Activated naive CD4-positive, alpha-beta T cell treated with anti-CD3 and anti-CD28 coated beads, Interleukin-2, amount 50 U/mL, for 24 hours (primary cell): ENCODE measurements around the gene TUBD1.
"Not testable (repeated sequence)": the region's sequence is repeated elsewhere in the genome, so short reads cannot be mapped to it uniquely, and the experiment has no call there.

Experiments used
- H3K27ac Mint-ChIP-seq: one replicate; pipeline ENCODE4 v1.8.0; 2021; ENCODE audit warnings: mild to moderate bottlenecking, mixed read lengths
- H3K27me3 Mint-ChIP-seq: one replicate; pipeline ENCODE4 v1.8.0; 2021; ENCODE audit warnings: mixed read lengths
- H3K36me3 Mint-ChIP-seq: one replicate; pipeline ENCODE4 v1.8.0; 2021; ENCODE audit warnings: mixed read lengths
- H3K4me1 Mint-ChIP-seq: one replicate; pipeline ENCODE4 v1.8.0; 2021; ENCODE audit warnings: mixed read lengths
- H3K4me3 Mint-ChIP-seq: one replicate; pipeline ENCODE4 v1.8.0; 2021; ENCODE audit warnings: mild to moderate bottlenecking, mixed read lengths
- H3K9me3 Mint-ChIP-seq: one replicate; pipeline ENCODE4 v1.8.0; 2021; ENCODE audit warnings: mixed read lengths

TUBD1 gene

DNA sequence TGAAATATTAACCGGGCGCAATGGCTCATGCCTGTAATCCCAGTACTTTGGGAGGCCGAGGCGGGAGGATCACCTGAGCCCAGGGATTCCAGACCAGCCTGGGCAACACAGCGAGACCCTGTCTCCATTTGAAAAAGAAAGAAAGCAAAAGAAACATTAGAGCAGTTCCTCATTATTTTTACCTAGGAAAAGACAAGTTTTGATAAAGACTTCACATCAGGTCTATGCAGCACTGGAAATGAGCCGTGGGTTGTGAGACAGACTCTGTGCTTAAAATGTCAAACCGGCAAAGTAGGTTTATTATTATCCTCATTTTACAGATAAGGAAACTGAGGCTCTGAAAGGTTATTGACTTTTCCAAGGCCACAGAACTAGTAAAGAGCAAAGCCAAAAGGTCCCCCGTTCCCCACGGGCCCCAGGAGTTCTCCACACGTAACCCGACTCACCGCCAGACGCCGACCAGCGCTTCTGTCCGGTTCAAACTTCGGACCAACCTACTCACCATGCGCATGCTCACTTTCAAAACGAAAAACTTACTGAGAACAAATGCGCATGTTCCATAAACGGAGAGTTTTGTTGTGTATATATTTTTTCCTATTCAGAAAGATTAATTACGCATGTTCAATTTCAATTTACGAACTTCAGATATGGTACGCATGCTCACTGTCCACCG is 356 bp downstream of the TUBD1 start:
- peak overlapping the region; percentile 99 for H3K27ac Mint-ChIP-seq
- no peaks in the 10 kb centered on the region for H3K27me3 Mint-ChIP-seq
- H3K36me3 Mint-ChIP-seq: peaks cover 13% of the 10 kb centered on the region
- peak overlapping the region; percentile 99 for H3K4me3 Mint-ChIP-seq
- peaks cover 66% of the 10 kb centered on the region for H3K4me1 Mint-ChIP-seq
- H3K9me3 Mint-ChIP-seq: no peaks in the 10 kb centered on the region

DNA sequence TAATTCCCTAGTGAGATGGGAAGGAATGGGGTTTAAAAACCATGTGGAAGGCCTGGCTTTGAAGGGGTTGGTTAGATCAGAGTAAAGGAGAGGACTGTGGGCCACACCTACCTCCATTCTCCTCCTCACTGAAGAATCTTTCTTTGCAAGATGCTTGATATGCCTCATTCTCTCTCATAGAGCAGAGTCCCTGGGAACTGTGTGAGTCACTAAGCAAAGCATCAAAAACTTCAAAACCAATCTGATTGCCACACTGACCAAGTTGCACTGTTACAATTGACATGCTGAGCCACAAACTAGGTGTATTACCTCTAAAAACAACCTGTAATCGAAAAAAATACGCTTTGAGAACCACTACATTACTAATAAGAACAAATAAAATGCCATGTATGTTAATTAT is 2.0 kb downstream of the TUBD1 start:
- Mint-ChIP-seq H3K4me3 (peak overlapping the region; percentile 71), H3K9me3 (no peaks in the 10 kb centered on the region), H3K27me3 (no peaks in the 10 kb centered on the region), H3K4me1 (peaks cover 58% of the 10 kb centered on the region), H3K27ac (peak overlapping the region; percentile 68), H3K36me3 (peaks cover 10% of the 10 kb centered on the region)

DNA sequence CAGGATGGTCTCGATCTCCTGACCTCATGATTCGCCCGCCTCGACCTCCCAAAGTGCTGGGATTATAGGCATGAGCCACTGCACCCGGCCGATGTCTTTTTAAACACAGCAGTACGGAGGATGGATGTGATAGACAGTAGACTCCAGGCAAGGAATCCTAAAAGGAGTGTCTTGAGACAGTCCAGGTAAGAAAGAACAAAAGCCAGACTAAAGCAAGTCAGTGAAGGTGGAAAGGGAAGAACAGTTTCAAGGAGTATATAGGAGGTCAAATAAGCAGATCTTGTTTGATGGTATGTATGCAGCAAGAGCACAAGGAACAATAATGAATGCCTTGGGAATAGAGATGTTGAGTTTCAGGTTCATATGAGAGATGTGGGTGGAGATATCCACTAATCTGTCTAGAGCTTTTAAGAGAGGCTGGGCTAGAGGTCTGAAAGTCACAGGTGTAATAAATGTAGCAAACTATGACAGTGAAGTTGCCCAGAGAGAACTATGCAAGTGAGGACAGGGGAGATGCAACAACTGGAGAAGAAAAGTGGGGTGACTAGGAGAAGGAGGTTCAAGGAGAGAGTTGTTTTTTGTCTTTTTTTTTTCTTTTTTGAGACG is 4.5 kb downstream of the TUBD1 start:
- Mint-ChIP-seq H3K4me1 (peaks cover 46% of the 10 kb centered on the region), H3K27ac (peak overlapping the region; percentile 90), H3K27me3 (no peaks in the 10 kb centered on the region), H3K4me3 (peak overlapping the region; percentile 31), H3K36me3 (peaks cover 10% of the 10 kb centered on the region), H3K9me3 (no peaks in the 10 kb centered on the region)

DNA sequence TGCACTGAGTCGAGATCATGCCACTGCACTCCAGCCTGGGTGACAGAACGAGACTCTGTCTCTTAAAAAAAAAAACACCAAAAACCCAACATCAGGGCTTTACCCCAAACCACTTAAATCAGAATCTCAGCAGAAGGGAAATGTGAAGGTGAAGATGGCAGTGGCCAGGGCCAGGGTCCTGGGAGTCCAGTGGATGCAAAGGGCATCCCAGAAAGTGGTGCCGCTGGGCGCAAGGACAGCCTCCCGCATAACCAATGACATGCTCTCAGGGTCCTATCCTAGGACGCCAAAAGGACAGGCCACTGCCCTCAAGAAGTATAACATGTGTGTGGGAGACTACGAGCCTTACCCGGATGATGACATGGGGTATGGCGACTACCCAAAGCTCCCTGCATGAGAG is 7.9 kb downstream of the TUBD1 start:
- peaks cover 21% of the 10 kb centered on the region for H3K4me1 Mint-ChIP-seq
- H3K9me3 Mint-ChIP-seq: no peaks in the 10 kb centered on the region
- no peak overlapping the region for H3K27ac Mint-ChIP-seq
- H3K36me3 Mint-ChIP-seq: peaks cover 8% of the 10 kb centered on the region
- H3K27me3 Mint-ChIP-seq: no peaks in the 10 kb centered on the region
- no peak overlapping the region for H3K4me3 Mint-ChIP-seq

DNA sequence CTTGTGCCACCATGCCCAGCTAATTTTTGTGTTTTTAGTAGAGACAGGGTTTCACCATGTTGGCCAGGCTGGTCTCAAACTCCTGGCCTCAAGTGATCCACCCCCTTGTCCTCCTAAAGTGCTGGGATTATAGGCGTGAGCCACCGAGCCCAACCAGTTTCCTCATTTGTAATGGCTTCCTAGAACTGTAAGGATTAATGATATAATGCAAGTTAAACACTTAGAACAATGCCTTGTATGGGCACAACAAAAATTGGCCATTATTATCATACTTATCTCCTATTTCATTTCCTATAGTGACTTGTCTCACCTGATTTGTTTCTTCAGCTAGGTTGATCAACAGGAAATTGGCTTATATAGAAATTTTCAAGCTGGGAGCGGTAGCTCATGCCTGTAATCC is 14.1 kb downstream of the TUBD1 start:
- H3K36me3 Mint-ChIP-seq: peaks cover 5% of the 10 kb centered on the region
- no peaks in the 10 kb centered on the region for H3K9me3 Mint-ChIP-seq
- H3K4me1 Mint-ChIP-seq: no peaks in the 10 kb centered on the region
- H3K4me3 Mint-ChIP-seq: no peak overlapping the region
- no peak overlapping the region for H3K27ac Mint-ChIP-seq
- H3K27me3 Mint-ChIP-seq: no peaks in the 10 kb centered on the region

DNA sequence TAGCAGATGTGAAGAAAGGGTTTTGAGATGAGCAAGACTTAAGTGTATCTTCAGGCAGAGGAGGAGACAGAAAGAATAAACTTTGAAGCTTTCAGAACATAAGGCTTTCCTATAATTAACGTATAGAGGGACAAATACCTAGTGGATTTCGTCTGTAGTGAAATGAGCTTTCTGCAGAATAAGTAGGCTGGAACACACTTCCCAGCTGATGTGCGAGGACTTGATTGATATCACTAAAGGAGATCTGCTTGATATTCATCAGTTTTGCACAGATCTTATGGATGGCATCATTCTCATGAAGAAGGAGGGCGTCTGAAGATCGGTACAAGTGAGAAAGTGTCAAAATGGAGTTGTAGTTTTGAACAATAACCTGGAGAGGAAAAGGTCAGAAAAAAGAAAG is 14.8 kb downstream of the TUBD1 start:
- H3K27ac Mint-ChIP-seq: no peak overlapping the region
- H3K4me1 Mint-ChIP-seq: no peaks in the 10 kb centered on the region
- H3K4me3 Mint-ChIP-seq: no peak overlapping the region
- peaks cover 5% of the 10 kb centered on the region for H3K36me3 Mint-ChIP-seq
- no peaks in the 10 kb centered on the region for H3K9me3 Mint-ChIP-seq
- H3K27me3 Mint-ChIP-seq: no peaks in the 10 kb centered on the region

DNA sequence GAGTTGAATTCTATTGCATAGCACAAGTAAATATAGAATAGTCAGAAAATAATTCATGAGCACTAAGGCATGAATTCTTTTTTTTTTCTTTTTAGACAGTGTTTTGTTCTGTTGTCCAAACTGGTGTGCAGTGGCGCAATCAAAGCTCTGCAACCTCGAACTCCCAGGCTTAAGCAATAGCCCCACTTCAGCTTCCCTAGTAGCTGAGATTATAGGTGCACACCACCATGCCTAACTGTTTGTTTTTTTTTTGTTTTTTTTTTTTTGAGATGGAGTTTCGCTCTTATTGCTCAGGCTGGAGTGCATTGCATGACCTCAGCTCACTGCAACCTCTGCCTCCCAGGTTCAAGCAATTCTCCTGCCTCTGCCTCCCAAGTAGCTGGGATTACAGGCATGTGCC is 16.6 kb downstream of the TUBD1 start:
- H3K36me3 Mint-ChIP-seq: peaks cover 5% of the 10 kb centered on the region
- H3K4me1 Mint-ChIP-seq: no peaks in the 10 kb centered on the region
- H3K4me3 Mint-ChIP-seq: no peak overlapping the region

DNA sequence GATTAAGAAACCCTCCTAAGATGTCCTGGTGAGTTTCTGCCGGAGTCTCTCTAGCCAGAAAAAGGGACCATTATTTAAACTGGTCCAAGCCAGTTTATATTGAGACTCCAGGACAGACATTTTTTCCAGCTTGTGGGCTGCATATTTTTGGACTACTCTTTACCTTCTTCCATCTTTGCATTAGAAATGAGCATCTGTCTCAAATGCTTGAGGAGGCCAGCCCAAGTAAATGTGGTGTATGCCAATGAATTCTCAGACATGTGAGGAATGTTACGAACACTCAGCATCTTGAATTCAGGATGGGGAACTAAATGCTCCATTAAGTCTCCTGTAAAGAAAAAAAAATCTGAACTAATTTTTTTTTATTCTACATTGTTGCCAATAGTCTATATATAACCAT is 18.4 kb downstream of the TUBD1 start:
- Mint-ChIP-seq H3K4me3 (no peak overlapping the region), H3K9me3 (no peaks in the 10 kb centered on the region), H3K36me3 (peaks cover 2% of the 10 kb centered on the region), H3K4me1 (no peaks in the 10 kb centered on the region), H3K27ac (no peak overlapping the region), H3K27me3 (no peaks in the 10 kb centered on the region)

More for the DNA sequence above, 16.6 kb downstream of the TUBD1 start:
- H3K27me3 Mint-ChIP-seq: no peaks in the 10 kb centered on the region
- H3K9me3 Mint-ChIP-seq: no peaks in the 10 kb centered on the region
- H3K27ac Mint-ChIP-seq: no peak overlapping the region

DNA sequence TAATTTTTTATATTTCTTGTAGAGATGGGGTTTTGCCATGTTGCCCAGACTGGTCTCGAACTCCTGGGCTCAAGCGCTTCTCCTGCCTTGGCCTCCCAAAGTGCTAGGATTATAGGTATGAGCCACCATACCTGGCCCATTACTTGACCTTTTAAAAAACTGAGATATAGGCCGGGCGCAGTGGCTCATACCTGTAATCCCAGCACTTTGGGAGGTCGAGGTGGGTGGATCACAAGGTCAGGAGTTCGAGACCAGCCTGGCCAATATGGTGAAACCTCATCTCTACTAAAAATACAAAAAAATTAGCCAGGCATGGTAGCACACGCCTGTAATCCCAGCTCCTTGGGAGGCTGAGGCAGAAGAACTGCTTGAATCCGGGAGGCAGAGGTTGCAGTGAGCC is 19.3 kb downstream of the TUBD1 start:
- H3K4me3 Mint-ChIP-seq, H3K4me1 Mint-ChIP-seq, H3K27ac Mint-ChIP-seq, H3K9me3 Mint-ChIP-seq, H3K36me3 Mint-ChIP-seq, H3K27me3 Mint-ChIP-seq: not testable (repeated sequence)

DNA sequence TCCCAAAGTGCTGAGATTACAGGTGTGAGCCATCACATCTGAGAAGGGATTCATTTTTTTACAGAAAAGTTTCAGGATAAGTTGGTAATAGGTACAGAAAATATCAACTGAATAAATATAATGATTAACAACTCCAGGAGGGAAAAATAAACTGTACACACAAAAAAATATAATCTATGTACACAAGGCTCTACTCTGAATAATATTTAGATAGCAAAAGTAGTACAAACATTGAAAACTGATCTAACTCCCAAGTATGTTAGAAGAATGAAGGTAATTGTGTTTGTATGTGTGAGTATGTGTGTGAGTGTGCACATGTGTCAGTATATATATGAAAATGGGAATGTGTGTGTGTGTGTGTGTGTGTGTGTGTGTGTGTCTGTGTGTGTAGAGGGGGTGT is 20.4 kb downstream of the TUBD1 start:
- H3K9me3 Mint-ChIP-seq: no peaks in the 10 kb centered on the region
- no peak overlapping the region for H3K4me3 Mint-ChIP-seq
- peaks cover 2% of the 10 kb centered on the region for H3K36me3 Mint-ChIP-seq
- H3K27me3 Mint-ChIP-seq: no peaks in the 10 kb centered on the region
- H3K27ac Mint-ChIP-seq: no peak overlapping the region
- no peaks in the 10 kb centered on the region for H3K4me1 Mint-ChIP-seq

DNA sequence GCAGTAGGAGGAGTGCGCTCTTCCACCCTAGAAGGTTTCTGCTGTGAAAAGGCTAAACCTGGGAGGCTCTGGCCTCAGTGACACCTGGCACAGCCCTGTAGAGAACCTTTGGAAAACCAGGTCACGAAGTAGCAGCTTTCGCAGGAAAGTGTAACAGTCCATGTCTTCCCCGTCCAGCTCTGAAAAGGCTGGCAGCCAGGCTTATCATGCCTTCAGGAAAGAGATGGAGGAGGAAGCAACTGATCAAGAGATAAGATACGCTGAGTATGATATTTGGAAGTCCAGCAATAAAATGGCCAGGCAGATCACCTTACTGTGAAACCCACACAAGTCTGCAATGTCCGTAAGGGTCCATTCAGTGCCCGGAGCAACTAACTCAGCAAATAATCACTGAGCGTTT is 22.3 kb downstream of the TUBD1 start:
- no peaks in the 10 kb centered on the region for H3K9me3 Mint-ChIP-seq
- no peak overlapping the region for H3K27ac Mint-ChIP-seq

DNA sequence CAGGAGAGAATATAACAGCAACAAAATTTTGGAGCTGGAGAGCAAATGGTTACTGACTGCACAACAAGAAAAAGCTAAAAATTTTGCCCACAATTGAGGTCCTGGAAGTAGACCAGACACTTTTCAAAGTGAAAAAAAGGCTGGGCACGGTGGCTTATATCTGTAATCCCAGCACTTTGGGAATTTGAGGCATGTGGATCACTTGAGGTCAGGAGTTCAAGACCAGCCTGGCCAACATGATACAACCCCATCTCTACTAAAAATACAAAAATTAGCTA is 22.9 kb downstream of the TUBD1 start:
- peak overlapping the region; percentile 8 for H3K27ac Mint-ChIP-seq
- no peaks in the 10 kb centered on the region for H3K4me1 Mint-ChIP-seq
- H3K4me3 Mint-ChIP-seq: no peak overlapping the region
- H3K27me3 Mint-ChIP-seq: no peaks in the 10 kb centered on the region
- H3K36me3 Mint-ChIP-seq: peaks cover 2% of the 10 kb centered on the region
- H3K9me3 Mint-ChIP-seq: no peaks in the 10 kb centered on the region

More for the DNA sequence above, 22.3 kb downstream of the TUBD1 start:
- H3K36me3 Mint-ChIP-seq: peaks cover 2% of the 10 kb centered on the region
- H3K4me1 Mint-ChIP-seq: no peaks in the 10 kb centered on the region
- H3K27me3 Mint-ChIP-seq: no peaks in the 10 kb centered on the region
- H3K4me3 Mint-ChIP-seq: no peak overlapping the region

DNA sequence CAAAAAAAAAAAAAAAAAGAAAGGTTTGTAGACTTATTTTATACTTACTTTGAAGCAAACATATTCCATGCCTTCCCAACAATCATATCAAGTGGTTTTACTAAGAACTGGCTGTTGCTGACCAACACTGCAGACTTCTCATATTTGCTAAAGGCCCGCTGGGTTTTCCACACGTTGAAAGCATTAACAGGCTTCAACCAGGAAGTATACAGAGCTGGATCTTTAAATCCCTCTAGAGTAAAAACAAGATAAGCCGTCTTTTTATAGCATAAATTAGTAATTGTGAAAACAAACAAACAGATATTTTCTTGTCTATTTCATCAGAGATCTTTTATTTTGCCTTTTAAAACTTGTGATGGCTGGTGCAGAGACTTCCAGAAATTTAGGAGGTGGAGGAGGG is 29.1 kb downstream of the TUBD1 start:
- Mint-ChIP-seq H3K9me3 (no peaks in the 10 kb centered on the region), H3K27me3 (no peaks in the 10 kb centered on the region), H3K4me3 (no peak overlapping the region), H3K36me3 (peaks cover 5% of the 10 kb centered on the region), H3K27ac (no peak overlapping the region), H3K4me1 (peaks cover 9% of the 10 kb centered on the region)

DNA sequence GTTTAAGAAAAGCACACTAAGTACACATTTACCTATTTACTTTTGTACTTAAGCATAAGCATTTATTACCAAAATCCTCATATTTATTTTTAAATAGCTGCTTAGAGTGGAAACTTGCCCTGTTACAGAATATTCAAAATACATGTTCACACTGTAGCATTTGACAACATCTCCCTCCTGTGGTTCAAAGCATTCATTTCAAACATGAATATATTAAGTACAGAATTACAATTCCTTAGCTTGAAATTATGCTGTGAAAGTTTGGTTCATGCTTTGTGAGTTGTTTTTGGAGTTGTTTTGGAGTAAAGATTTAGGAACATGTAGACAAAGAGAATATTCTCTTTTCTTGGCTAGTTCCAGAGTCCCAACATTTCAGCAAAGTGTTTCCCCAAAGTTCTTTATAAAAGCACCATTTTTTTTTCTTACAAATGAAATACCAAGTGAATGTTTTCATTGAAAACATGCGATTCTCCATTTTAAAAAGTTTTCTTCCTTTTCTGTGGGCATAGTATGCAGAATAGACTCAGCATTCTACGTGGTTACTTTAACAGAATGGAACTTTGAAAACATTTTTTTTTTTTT is 33.2 kb downstream of the TUBD1 start:
- Mint-ChIP-seq H3K27me3 (no peaks in the 10 kb centered on the region), H3K4me1 (peaks cover 30% of the 10 kb centered on the region), H3K9me3 (no peaks in the 10 kb centered on the region), H3K27ac (peak overlapping the region; percentile 84), H3K4me3 (peak overlapping the region; percentile 30), H3K36me3 (peaks cover 5% of the 10 kb centered on the region)

DNA sequence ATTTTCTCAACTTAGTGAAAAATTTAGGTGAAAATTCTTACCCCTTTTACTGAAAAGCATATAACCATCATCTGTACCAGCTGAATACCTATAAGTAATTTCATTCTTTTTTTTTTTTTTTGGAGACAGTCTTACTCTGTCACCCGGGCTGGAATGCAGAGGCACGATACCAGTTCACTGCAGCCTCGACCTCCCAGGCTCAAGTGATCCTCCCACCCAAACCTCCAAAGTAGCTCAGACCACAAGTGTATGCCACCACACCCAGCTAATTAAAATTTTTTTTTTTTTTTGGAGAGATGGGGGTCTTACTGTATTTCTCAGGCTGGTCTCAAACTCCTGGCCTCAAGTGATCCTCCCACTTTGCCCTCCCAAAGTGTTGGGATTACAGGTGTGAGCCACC is 33.8 kb downstream of the TUBD1 start:
- H3K9me3 Mint-ChIP-seq: no peaks in the 10 kb centered on the region
- peaks cover 5% of the 10 kb centered on the region for H3K36me3 Mint-ChIP-seq
- no peak overlapping the region for H3K27ac Mint-ChIP-seq
- peaks cover 30% of the 10 kb centered on the region for H3K4me1 Mint-ChIP-seq
- H3K27me3 Mint-ChIP-seq: no peaks in the 10 kb centered on the region
- no peak overlapping the region for H3K4me3 Mint-ChIP-seq

DNA sequence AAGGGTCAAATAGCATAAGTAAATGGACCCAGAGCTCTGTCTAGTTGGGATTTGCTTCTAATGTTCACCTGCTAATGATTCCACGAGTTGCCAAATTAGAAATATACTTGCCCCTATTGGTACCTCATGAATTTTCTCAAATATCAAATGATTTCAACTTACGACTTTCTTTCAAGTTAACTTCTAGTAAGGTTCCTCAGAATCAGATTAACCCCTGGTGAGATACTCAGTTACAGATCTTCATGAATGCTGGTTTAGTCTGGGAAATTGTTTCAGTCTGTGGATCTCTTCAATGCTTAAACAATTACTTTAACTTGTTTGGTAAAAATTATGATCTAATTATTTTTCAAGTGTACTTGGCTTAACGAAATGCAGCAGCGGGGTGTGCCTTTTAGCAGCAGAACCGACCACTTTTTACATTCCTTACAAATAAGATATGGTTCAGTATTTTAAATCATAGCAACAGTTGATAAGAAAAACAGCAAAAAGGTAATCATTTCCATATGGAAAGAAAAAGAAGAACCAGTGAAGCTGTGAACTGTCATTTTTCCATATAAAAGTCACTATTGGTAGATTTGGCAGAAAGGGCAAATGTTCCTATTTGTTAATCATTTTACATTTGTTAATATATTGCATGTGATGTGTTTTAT is 34.5 kb downstream of the TUBD1 start:
- H3K4me1 Mint-ChIP-seq: peaks cover 34% of the 10 kb centered on the region
- peak overlapping the region; percentile 74 for H3K27ac Mint-ChIP-seq
- H3K27me3 Mint-ChIP-seq: no peaks in the 10 kb centered on the region

More for the DNA sequence above, 34.5 kb downstream of the TUBD1 start:
- Mint-ChIP-seq H3K4me3 (no peak overlapping the region), H3K9me3 (no peaks in the 10 kb centered on the region), H3K36me3 (peaks cover 2% of the 10 kb centered on the region)
